Skin epidermis (tissue), 12 donors: ENCODE measurements around the gene HOXC13.

Experiments used
- H3K27ac ChIP-seq, 21 experiments: fragments of 200-600 bp; sonication (generic) in 11 of 21; one replicate each; pipeline ENCODE4 v1.5.0; 2020; ENCODE audit warnings: mild to moderate bottlenecking in 3 of 21, inconsistent platforms in 2 of 21, moderate library complexity in 2 of 21
- H3K4me3 ChIP-seq, 7 experiments: fragments of 200-600 bp; sonication (generic) in 2 of 7; one replicate each; pipeline ENCODE4 v1.5.0; 2020; ENCODE audit warnings: inconsistent platforms in 2 of 7, mild to moderate bottlenecking in 2 of 7, moderate library complexity in 1 of 7

HOXC13 gene

DNA sequence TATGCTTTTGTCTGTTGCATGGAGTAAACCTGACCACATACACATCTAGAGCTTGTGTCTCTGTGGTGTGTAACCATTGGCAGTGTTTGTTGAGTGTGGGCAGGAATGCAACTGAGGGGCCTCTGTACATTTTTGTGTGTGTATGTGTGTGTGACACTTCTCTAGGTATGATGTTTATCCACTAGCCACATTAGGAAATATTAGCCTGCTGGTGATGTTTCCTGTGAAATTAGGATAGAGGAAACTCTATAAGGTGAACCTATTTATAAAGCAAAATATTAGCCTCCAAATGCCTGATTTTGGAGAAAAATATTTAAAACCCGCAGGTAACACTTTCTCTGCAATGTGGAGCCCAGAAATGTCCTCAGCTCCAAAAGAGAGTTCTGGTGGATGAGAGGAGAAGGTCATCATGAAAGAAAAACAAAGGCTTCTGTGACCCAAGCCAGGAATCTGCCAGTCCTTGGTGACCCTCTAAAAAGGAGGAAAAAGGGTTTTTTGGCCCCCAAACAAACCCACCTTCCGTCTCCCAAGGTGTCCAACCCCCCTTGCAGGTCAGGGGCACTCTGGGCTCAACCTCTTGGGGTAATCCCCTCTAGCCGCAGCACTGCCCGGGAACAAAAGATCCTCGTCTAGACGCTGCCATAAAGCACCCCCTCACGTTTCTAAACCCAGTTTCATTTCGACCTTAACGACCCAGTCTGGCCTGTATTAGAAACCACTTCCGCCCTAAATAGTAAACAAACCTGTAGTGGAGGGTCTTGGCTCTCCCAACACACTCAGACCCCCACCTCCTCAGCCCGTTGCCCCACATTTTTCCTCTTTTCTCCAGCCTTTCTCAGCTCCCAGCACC is 39.2 kb downstream of the HOXC13 start:
- H3K27ac ChIP-seq, result peak overlapping the region in 5 of 21 experiments; percentile 38 to 98 (median 43)

DNA sequence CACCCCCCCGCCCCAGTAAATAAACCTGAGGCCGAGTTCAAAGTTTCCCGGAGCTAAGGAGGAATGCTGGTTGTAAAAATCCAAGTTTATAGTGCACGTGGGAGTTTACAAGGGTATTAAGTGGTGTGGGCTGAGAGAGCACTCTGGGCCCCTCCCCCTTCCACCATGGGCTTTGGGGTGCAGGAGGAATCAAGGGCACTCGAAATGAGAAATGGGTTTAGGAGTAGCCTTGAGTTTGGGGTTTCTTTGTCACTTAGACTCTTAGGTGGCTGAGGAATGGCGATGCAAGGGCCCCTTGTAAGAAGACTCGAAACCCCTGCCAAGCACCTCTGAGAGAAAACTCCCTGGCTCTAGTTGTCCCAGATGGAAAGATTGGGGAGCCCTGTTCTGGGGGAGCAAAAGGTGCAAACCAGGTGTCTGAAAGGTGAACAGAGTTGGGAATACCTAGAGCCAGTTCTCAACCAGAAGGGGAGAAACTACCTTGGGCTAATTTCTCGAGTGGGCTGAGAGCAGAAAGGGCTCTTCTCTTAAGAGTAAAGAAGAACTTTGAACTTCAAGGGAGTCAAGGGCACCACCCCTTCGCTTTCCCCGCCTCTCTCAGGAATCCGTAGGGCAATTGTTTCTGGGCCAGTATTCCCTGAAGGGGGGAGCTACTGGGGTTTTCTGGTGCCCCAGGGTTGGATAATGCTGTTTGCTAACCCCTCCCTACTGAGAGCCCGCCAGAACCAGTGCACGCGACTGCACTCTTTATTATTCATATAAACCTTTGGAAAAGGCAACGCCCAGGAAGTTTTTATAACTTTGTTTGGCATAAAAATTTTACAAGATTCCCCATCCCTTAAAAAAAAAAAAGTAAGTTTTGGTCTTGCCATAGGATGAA is 40.1 kb downstream of the HOXC13 start:
- H3K27ac ChIP-seq, result peak overlapping the region in 5 of 21 experiments; percentile 36 to 98 (median 41)
- H3K4me3 ChIP-seq, result no peak overlapping the region

More for the DNA sequence above, 39.2 kb downstream of the HOXC13 start:
- H3K4me3 ChIP-seq, result no peak overlapping the region

DNA sequence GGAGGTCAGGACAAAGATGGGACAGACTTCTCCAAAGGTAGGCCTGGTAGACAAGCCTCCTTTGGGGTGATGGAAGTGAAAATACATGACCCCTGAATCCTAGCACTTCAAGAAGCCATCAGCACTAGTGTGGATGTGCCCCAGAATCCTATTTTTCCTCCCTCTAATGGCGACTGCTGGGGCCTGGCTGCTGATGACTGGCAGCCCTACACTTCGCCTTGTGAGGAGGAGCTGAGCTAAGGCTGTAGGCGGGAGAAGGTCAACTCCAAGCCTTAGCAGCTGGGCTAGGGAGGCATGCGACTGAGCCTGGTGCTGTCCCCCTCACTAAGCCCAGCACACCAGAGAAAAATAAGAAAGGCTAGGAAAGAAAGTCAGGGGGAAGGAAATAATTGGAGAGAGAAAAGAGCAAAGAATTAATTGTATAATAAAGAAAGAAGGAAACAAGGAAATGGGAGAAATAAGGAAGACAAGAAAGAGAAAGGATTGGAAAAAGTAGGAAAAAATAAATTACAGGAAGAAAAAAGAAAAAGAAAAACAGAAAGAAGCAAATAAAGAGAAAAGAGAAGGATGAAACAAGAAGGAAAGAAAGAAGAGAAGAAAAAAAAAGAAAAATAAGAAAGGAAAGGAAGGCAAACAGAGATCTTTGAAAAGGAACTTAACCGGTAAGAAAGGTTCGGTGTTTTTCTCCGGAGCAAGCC is 41.6 kb downstream of the HOXC13 start:
- no peak overlapping the region for H3K4me3 ChIP-seq
- H3K27ac ChIP-seq, result peak overlapping the region in 6 of 21 experiments; percentile 29 to 98 (median 86)

DNA sequence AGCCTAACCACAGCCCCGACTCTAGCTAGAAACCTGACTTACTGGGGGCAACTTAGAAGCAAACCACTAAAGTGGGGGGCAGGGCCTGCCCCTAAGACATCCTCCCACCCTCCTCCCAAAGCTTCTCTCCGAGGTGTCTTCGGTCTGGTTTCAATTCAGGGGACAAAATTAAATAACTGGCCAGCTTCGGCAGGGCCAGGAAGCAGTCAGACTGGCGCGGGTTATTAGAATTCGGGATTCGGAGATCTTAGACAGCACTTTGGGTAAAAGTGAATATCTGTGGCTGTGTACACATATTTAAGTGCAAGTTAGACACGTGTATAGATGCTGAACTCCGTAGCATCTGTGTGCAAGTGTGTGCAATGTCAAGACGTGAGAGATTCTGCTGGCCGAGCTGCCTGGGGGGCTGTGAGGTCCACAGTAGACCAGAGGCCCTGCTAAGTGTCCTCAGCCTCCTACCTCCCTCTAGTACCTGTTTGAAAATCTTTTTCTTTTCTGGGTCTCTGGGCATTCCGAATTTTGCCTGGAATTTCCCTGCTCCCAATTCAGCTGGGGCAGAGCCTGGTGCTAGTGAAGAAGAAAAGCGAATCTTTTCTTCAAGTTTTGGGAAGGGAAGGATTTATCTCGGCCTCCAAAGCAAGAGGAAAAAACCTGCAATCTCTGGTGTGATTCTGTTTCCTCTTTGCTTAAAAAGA is 42.3 kb downstream of the HOXC13 start:
- H3K4me3 ChIP-seq, result no peak overlapping the region
- peak overlapping the region in 6 of 21 experiments; percentile 29 to 98 (median 86) for H3K27ac ChIP-seq

DNA sequence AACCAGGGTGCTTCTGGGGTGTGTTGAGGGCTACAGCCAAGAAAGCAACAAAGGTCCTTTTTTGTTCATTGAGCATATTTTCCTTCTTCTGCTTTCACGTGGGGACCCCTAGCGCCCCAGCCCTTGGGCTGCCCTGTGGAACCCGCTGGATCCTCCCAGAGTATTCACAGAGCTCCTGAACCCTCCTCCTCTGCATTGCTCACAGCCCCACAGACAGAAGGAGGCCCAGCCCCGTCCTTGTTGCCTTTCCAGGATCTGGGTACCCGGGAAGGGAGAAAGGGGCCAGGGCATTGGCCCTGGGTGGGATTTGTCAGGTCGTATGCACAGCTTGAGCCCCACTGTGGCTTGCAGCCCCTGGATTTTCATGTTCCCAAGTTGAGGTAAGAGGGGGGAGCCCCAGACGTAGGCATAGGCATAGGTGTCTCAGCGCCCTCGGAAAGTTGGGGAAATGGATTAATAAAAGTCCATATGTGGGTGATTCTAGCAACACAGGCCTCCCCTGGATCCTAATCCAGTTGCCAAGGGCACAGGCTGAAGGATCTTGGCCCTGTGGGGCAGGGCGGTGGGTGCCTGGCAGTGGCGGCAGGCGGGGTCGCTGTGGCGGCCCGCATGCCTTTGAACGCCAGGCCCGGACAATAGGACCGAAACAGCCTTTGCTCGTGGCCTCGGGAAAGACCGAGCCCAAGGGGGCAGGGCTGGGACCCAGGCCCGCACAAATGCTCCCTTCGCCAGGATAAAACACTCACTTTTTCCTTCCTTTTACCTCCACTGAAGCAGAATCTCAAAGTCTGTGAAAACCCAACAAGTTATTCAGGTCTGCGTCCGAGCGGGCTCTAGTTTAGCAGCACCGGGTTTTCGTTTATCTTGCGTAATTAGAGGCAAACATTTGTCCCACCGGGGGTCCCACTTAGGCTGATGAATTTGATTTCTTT is 43.3 kb downstream of the HOXC13 start:
- H3K27ac ChIP-seq, result peak overlapping the region in 9 of 21 experiments; percentile 29 to 98 (median 83)
- no peak overlapping the region for H3K4me3 ChIP-seq

DNA sequence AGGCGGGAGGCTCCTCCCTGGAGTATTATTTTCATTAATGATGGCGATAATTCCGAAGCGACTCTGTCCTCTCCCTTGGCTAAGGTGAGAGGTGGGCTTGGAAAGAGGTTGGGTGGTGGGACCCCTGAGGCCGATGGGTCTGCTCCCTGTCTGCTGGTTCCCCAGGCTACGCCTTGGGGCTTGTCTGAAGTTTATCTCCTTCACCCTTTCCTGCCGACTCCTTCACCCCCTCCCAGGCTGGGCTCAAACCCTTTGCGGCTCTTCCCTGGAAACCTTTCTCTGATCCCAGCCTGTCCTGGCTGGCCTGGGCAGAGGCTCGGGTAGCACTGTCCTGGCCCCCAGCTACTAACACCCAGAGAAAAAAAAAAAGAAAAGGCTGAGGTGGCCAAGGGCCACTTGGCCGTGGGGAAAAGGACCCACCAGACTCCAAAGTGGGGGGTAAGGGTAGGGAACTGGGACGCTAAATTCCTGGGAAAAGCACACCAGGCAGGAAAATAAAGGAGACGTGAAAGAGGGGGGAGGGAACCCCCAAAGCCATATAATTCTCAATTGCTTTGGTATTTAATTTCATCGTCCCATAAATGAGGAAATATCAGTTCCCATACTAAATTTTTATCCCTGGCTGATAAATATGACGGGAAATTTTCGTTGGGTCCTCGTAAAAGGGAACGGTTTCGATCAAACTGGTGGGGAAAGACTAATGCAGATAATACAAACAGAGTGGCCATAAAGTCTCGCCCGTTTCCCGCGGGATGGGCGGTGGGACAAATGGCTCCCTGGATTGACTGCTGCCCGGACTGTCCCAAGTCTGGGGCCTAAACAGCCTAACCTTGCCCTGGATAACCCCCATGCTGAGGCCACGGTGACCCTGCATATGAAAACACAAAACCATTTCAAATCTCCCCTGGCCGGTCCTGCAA is 44.3 kb downstream of the HOXC13 start:
- peak overlapping the region in 9 of 21 experiments; percentile 30 to 98 (median 83) for H3K27ac ChIP-seq
- peak overlapping the region in 1 of 7 experiments; percentile 4 for H3K4me3 ChIP-seq

DNA sequence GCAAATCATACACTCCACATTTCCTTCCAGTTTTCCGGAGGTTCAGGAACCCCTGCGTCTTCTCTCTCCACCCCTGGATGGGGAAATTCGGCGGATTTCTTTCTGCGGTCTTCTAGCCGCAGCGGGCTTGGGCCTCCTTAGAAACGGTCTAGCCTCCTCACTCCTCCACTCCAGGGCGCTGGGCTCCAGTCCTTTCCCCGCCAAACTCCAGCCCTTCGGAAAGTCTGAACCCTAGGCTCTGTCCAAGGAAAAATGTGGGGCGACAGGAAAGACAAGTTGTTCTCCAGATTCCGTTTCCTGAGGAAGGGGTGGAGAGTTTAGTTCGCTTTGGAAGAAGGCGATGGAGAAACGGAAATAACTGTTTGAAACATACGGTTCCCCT is 44.9 kb downstream of the HOXC13 start:
- H3K27ac ChIP-seq, result peak overlapping the region in 9 of 21 experiments; percentile 14 to 98 (median 83)
- peak overlapping the region in 2 of 7 experiments; percentile 4 to 39 for H3K4me3 ChIP-seq

DNA sequence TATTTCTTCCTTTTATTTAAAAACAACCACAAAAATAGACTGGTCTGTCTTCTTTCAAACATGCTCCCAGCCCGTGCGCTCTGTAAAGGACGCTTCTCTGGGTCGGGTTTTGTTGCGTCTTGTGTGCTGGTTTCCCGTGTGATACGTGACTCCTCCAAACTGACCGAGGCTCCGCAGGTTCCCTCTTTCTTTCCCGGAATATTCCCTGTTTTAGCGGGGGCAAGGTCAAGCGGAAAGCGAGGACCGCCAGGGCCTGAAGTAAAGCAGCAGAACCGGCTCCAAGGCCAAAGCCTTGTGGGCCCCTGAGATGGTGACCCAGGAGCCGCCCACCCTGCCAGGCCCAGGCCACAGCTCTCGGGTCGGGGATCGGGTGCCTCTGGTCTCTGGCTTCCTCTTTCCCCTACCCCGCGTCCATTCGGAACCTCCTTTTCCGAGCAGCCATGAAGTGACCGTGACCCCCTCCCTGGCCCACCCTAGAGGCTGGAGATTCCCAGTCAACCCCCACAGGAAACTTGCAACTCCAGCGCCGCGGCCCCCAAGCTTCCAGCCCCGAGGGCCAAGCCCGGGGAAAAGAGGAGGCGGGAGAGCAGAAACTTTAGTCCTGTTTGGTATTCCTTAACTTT is 45.4 kb downstream of the HOXC13 start:
- Histone ChIP-seq H3K4me3 (peak overlapping the region in 3 of 7 experiments; percentile 39 to 43 (median 42)), H3K27ac (peak overlapping the region in 12 of 21 experiments; percentile 10 to 98 (median 72))

DNA sequence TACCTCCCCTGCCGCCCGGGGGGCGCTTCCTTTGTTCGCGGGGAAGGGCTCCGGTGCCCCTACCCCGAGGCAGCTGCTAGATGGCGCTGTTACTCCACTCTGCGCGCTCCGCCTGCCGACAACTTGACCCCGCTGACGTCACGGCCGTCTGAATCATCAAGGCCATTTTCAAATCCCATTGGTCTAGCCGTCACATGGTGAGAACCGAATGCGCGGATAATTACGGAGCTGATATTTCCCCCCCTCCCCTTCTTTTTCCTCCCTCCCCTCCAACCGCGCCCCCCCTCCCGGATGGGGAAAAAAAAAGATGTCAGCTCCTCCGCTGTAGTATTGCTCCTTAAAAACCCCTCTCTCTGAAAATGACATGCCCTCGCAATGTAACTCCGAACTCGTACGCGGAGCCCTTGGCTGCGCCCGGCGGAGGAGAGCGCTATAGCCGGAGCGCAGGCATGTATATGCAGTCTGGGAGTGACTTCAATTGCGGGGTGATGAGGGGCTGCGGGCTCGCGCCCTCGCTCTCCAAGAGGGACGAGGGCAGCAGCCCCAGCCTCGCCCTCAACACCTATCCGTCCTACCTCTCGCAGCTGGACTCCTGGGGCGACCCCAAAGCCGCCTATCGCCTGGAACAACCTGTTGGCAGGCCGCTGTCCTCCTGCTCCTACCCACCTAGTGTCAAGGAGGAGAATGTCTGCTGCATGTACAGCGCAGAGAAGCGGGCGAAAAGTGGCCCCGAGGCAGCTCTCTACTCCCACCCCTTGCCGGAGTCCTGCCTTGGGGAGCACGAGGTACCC is 46.5 kb downstream of the HOXC13 start, which contains the start of gene HOXC10:
HOXC10 (plus strand) TSS at position 246 of the 791 bp plus-strand sequence; CDS start at position 360, 114 bp downstream.
- H3K27ac ChIP-seq, result peak within 1 kb of the TSS in 15 of 21 experiments; percentile 42 to 98 (median 73)
- H3K4me3 ChIP-seq, result peak within 1 kb of the TSS in 6 of 7 experiments; percentile 9 to 43 (median 38)

DNA sequence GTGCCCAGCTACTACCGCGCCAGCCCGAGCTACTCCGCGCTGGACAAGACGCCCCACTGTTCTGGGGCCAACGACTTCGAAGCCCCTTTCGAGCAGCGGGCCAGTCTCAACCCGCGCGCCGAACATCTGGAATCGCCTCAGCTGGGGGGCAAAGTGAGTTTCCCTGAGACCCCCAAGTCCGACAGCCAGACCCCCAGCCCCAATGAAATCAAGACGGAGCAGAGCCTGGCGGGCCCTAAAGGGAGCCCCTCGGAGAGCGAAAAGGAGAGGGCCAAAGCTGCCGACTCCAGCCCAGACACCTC is 47.0 kb downstream of the HOXC13 start:
- Histone ChIP-seq H3K27ac (peak overlapping the region in 15 of 21 experiments; percentile 42 to 98 (median 73)), H3K4me3 (peak overlapping the region in 6 of 7 experiments; percentile 9 to 43 (median 38))

DNA sequence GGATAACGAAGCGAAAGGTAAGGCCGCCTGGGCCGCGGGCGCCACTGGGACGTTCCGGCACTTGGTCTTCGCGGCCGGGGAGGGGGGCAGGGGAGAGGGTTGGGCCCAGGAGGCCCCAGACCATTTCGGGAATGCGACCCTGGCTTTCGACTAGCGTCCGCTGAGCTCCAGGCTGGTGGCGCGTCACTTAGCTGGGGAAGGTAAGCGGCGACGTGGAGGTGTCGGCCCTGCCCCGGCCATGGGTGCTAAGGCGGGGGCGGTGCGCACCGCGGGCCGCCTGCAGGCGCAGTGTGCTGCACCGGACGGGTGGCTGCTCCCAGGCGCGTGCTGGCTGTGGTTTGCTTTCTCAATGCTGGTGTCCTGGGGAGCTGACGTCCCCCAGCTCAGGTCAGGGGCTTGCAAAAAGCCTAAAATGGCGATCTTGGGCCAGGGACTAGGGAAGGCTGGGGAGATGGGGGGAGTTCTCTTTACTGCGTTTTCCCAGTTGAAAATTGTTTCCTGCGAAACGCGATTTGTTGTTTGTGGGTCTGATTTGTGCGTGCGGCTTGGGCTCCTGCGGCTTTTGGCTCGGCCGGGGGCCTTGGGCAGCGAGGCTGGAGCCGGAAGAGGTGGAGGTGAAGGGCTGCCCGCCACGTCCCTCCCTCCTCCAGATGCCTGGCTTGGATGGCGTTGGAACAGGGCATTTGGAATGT is 47.5 kb downstream of the HOXC13 start:
- Histone ChIP-seq H3K4me3 (peak overlapping the region in 6 of 7 experiments; percentile 9 to 43 (median 38)), H3K27ac (peak overlapping the region in 15 of 21 experiments; percentile 42 to 98 (median 73))

DNA sequence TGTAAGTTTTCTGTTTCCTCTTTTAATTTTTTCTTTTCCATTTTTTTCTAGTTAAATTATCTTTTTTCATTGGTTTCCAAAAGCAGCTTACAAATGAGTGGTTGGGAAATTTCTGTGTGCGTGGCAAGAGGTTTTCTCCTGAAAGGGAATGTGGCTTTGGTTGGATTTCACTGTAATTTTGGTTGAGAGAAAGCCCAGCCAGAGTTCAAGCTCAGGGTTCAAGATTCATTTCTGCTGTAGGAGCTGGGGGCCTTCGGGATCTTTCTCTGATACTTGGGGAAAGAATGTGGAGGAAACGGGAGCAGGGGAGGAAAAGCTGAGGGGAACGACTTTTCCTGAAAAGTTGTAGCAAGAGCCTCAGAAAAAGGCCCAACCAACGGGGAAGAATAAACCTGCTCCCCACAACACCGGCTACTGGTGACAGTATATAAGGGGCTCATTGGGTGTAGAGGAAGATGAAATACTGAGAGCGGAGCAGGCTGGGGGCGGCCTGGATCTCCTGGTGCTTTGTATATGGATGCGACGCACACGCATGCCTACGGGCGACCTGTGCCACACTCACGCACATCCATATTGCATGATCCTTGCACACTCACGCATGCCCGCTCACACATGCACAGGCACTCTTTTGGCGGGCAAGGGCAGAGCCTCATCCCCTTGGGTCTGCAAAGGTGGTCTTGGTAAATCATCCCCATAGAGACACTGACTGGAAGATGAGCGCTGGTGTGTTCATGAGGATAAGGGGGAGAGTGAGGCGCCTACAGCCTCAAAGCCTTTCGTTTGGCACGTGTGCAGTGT is 48.3 kb downstream of the HOXC13 start:
- peak overlapping the region in 11 of 21 experiments; percentile 57 to 98 (median 82) for H3K27ac ChIP-seq
- peak overlapping the region in 5 of 7 experiments; percentile 34 to 43 (median 39) for H3K4me3 ChIP-seq

DNA sequence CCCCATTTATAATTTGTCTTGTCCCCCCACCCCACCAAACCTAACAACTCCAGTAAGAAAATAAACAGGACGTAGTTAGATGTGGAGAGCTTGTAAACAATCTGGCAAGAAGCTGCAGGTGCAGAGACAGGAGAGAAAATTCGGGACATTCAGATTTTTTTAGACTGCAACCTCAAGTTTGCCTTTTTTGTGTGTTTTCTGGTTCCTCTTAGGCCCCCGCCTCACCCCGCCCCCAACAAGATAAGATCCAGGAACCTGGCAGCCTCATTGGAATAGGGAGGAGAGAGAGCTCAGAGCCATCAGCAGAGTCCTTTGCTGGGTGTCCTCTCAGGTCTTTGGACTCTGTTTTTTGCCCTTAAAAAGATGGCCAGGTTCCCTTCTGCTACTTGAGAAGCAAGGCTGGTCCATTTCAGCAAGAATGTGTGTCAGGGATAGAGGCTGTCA is 49.2 kb downstream of the HOXC13 start:
- Histone ChIP-seq H3K4me3 (no peak overlapping the region), H3K27ac (peak overlapping the region in 3 of 21 experiments; percentile 41 to 98 (median 95))
